SK-N-SH (cell line): ENCODE data around the gene NAV2.

ENCODE experiments used
- EP300 ChIP-seq, 2 experiments: IDR thresholded peaks; 2 replicates each; pipeline versions ENCODE4 v1.4.0 to v1.6.1; 2012; ENCODE audit warnings: borderline replicate concordance in 1 of 2, low read depth in 1 of 2, low read length in 1 of 2
- FOXJ3 ChIP-seq: sonication (generic); formaldehyde crosslinking; IDR thresholded peaks from 2 replicates; pipeline ENCODE4 v1.5.1; 2020; ENCODE audit warnings: mild to moderate bottlenecking, missing genetic modification reagents
- FOXM1 ChIP-seq: IDR thresholded peaks from 2 replicates; pipeline ENCODE4 v1.4.0; 2012; ENCODE audit warnings: low read depth, mild to moderate bottlenecking
- IRF3 ChIP-seq: fragments of 150-350 bp; IDR thresholded peaks from 2 replicates; pipeline ENCODE4 v1.6.1; 2016; ENCODE audit warnings: mild to moderate bottlenecking, low read depth, low read length
- JUND ChIP-seq: IDR thresholded peaks from 2 replicates; pipeline ENCODE4 v1.4.0; 2012
- POLR2AphosphoS5 ChIP-seq: IDR thresholded peaks from 2 replicates; pipeline ENCODE4 v1.6.1; 2012; ENCODE audit warnings: low read depth, low read length
- RAD21 ChIP-seq: IDR thresholded peaks from 2 replicates; pipeline ENCODE4 v1.6.1; 2012; ENCODE audit warnings: mild to moderate bottlenecking, low read length
- REST ChIP-seq: IDR thresholded peaks from 2 replicates; pipeline ENCODE4 v1.6.1; 2012; ENCODE audit warnings: mild to moderate bottlenecking, low read depth, low read length, moderate library complexity
- RXRA ChIP-seq: IDR thresholded peaks from 2 replicates; pipeline ENCODE4 v1.4.0; 2012; ENCODE audit warnings: low read depth, mild to moderate bottlenecking, borderline replicate concordance
- SIN3A ChIP-seq: IDR thresholded peaks from 2 replicates; pipeline ENCODE4 v1.6.1; 2012; ENCODE audit warnings: low read depth, mild to moderate bottlenecking, low read length, moderate library complexity, borderline replicate concordance
- TAF1 ChIP-seq: IDR thresholded peaks from 2 replicates; pipeline ENCODE4 v1.6.1; 2012; ENCODE audit warnings: low read depth, mild to moderate bottlenecking, low read length, moderate library complexity, borderline replicate concordance
- USF1 ChIP-seq: IDR thresholded peaks from 2 replicates; pipeline ENCODE4 v1.4.0; 2012; ENCODE audit warnings: low read depth, borderline replicate concordance
- YY1 ChIP-seq: IDR thresholded peaks from 2 replicates; pipeline ENCODE4 v1.4.0; 2012; ENCODE audit warnings: low read depth, mild to moderate bottlenecking
- TF ChIP-seq, protein P1 (sequence below): fragments of 200-600 bp; sonication (generic); IDR thresholded peaks from 2 replicates; pipeline ENCODE4 v1.6.1; 2017; ENCODE audit warnings: antibody characterized with exemption, mild to moderate bottlenecking, moderate library complexity

- TF ChIP-seq, protein P1, sequence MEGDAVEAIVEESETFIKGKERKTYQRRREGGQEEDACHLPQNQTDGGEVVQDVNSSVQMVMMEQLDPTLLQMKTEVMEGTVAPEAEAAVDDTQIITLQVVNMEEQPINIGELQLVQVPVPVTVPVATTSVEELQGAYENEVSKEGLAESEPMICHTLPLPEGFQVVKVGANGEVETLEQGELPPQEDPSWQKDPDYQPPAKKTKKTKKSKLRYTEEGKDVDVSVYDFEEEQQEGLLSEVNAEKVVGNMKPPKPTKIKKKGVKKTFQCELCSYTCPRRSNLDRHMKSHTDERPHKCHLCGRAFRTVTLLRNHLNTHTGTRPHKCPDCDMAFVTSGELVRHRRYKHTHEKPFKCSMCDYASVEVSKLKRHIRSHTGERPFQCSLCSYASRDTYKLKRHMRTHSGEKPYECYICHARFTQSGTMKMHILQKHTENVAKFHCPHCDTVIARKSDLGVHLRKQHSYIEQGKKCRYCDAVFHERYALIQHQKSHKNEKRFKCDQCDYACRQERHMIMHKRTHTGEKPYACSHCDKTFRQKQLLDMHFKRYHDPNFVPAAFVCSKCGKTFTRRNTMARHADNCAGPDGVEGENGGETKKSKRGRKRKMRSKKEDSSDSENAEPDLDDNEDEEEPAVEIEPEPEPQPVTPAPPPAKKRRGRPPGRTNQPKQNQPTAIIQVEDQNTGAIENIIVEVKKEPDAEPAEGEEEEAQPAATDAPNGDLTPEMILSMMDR: no peak
- TF ChIP-seq EP300 (IDR thresholded peaks at IDR 0.05; ENCODE audit: borderline replicate concordance in 1 of 2, low read depth in 1 of 2, low read length in 1 of 2): no peak
- no peak for TF ChIP-seq POLR2AphosphoS5
- TF ChIP-seq JUND: no peak
- TF ChIP-seq RXRA: no peak
- TF ChIP-seq TAF1: no peak
- no peak for TF ChIP-seq FOXJ3
- TF ChIP-seq IRF3: no peak
- no peak for TF ChIP-seq REST
- TF ChIP-seq SIN3A: no peak
- no peak for TF ChIP-seq FOXM1
- TF ChIP-seq USF1: no peak
- no peak for TF ChIP-seq YY1
- no peak for TF ChIP-seq RAD21
Observed at GRCh38 chr11:20048707-20049106, 336.1 kb downstream of the NAV2 start.
